HCT116 (cell line): ENCODE data around the gene FOXA1.

Experiments
- ELF1 ChIP-seq: IDR thresholded peaks from 2 replicates; pipeline ENCODE4 v1.6.1; 2012; ENCODE audit warnings: low read depth, borderline replicate concordance
- EZH2phosphoT487 ChIP-seq: fragments of 200-600 bp; IDR thresholded peaks from 2 replicates; pipeline ENCODE4 v1.6.1; 2018; ENCODE audit warnings: antibody characterized with exemption, borderline replicate concordance
- POLR2A ChIP-seq: IDR thresholded peaks from 2 replicates; pipeline ENCODE4 v1.7.0; 2011; ENCODE audit warnings: borderline replicate concordance; ENCODE audit not compliant: insufficient read depth, insufficient read length; ENCODE audit errors: extremely low read depth
- POLR2AphosphoS5 ChIP-seq: IDR thresholded peaks from 2 replicates; pipeline ENCODE4 v1.6.1; 2011; ENCODE audit warnings: mild to moderate bottlenecking, low read depth, low read length, moderate library complexity
- SIN3A ChIP-seq: IDR thresholded peaks from 2 replicates; pipeline ENCODE4 v1.6.1; 2012; ENCODE audit warnings: low read depth
- SP1 ChIP-seq: IDR thresholded peaks from 2 replicates; pipeline ENCODE4 v1.6.1; 2012; ENCODE audit warnings: low read depth
- TCF7L2 ChIP-seq: IDR thresholded peaks from 2 replicates; pipeline ENCODE4 v1.7.0; 2011; ENCODE audit warnings: borderline replicate concordance, inconsistent platforms; ENCODE audit not compliant: insufficient read depth, insufficient read length; ENCODE audit errors: extremely low read depth
- YY1 ChIP-seq: IDR thresholded peaks from 2 replicates; pipeline ENCODE4 v1.6.1; 2011; ENCODE audit warnings: low read length, low read depth, moderate library complexity, mild to moderate bottlenecking; ENCODE audit not compliant: insufficient replicate concordance; ENCODE audit errors: extremely low read depth
- TF ChIP-seq, protein P1 (sequence below), 3 experiments: fragments of 200-600 bp in 1 of 3; sonication (generic) in 1 of 3; IDR thresholded peaks in 2 of 3; conservative IDR thresholded peaks in 1 of 3; 2 replicates each; pipeline ENCODE4 v1.5.1; 2012 to 2017; ENCODE audit warnings: low read depth in 2 of 3, low read length in 2 of 3, antibody characterized with exemption in 1 of 3, borderline replicate concordance in 1 of 3, control low read depth in 1 of 3, mild to moderate bottlenecking in 1 of 3, mixed read lengths in 1 of 3, mixed run types in 1 of 3, moderate library complexity in 1 of 3; ENCODE audit not compliant: insufficient read depth in 1 of 3
- TF ChIP-seq, protein P2 (sequence below): IDR thresholded peaks from 2 replicates; pipeline ENCODE4 v1.6.1; 2012; ENCODE audit warnings: low read depth
- TF ChIP-seq, protein P3 (sequence below): IDR thresholded peaks from 2 replicates; pipeline ENCODE4 v1.6.1; 2012

DNA sequence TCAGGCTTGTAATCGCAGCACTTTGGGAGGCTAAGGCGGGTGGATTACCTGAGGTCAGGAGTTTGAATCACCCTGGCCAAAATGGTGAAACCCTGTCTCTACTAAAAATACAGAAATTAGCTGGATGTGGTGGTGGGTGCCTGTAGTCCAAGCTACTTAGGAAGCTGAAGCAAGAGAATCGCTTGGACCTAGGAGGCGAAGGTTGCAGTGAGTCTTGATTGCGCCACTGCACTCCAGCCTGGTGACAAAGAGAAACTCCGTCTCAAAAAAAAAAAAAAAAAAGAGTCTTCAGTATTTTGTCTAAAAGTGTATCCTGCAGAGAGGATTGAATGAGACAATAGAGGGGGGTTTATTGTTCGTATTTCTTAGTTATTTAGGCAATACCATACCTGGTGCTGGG is 25.3 kb downstream of the FOXA1 start:
- TF ChIP-seq, protein P1, sequence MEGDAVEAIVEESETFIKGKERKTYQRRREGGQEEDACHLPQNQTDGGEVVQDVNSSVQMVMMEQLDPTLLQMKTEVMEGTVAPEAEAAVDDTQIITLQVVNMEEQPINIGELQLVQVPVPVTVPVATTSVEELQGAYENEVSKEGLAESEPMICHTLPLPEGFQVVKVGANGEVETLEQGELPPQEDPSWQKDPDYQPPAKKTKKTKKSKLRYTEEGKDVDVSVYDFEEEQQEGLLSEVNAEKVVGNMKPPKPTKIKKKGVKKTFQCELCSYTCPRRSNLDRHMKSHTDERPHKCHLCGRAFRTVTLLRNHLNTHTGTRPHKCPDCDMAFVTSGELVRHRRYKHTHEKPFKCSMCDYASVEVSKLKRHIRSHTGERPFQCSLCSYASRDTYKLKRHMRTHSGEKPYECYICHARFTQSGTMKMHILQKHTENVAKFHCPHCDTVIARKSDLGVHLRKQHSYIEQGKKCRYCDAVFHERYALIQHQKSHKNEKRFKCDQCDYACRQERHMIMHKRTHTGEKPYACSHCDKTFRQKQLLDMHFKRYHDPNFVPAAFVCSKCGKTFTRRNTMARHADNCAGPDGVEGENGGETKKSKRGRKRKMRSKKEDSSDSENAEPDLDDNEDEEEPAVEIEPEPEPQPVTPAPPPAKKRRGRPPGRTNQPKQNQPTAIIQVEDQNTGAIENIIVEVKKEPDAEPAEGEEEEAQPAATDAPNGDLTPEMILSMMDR (IDR thresholded peaks at IDR 0.05 in 2 of 3, conservative IDR thresholded peaks at IDR 0.05 in 1 of 3; ENCODE audit: borderline replicate concordance in 1 of 3, insufficient read depth in 1 of 3, low read depth in 2 of 3, low read length in 2 of 3): no peak
- TF ChIP-seq, protein P2, sequence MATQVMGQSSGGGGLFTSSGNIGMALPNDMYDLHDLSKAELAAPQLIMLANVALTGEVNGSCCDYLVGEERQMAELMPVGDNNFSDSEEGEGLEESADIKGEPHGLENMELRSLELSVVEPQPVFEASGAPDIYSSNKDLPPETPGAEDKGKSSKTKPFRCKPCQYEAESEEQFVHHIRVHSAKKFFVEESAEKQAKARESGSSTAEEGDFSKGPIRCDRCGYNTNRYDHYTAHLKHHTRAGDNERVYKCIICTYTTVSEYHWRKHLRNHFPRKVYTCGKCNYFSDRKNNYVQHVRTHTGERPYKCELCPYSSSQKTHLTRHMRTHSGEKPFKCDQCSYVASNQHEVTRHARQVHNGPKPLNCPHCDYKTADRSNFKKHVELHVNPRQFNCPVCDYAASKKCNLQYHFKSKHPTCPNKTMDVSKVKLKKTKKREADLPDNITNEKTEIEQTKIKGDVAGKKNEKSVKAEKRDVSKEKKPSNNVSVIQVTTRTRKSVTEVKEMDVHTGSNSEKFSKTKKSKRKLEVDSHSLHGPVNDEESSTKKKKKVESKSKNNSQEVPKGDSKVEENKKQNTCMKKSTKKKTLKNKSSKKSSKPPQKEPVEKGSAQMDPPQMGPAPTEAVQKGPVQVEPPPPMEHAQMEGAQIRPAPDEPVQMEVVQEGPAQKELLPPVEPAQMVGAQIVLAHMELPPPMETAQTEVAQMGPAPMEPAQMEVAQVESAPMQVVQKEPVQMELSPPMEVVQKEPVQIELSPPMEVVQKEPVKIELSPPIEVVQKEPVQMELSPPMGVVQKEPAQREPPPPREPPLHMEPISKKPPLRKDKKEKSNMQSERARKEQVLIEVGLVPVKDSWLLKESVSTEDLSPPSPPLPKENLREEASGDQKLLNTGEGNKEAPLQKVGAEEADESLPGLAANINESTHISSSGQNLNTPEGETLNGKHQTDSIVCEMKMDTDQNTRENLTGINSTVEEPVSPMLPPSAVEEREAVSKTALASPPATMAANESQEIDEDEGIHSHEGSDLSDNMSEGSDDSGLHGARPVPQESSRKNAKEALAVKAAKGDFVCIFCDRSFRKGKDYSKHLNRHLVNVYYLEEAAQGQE: no peak
- TF ChIP-seq TCF7L2 (no peak), YY1 (no peak), POLR2A (no peak), SIN3A (no peak), SP1 (no peak), POLR2AphosphoS5 (no peak), ELF1 (no peak), EZH2phosphoT487 (no peak)
- TF ChIP-seq, protein P3, sequence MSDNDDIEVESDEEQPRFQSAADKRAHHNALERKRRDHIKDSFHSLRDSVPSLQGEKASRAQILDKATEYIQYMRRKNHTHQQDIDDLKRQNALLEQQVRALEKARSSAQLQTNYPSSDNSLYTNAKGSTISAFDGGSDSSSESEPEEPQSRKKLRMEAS: no peak
